GM12878 (cell line): ENCODE results near the gene RCOR1. TPM values are rescaled to one million over a fixed set of nuclear protein-coding genes. Genes with fewer than 3 reads are reported as not detected.

ENCODE experiments used
- ATAC-seq: fragments of 200-7000 bp; cut with Tn5 transposase; 3 replicates; pipeline ENCODE4 v1.9.1; 2020; ENCODE audit warnings: mild to moderate bottlenecking, moderate library complexity
- BruUV-seq: library from RNA; stranded (reverse); fragments of 400-500 nt; replicated peaks from 2 replicates; lab custom pipeline; 2021; lab: Mats Ljungman, UMichigan
- CTCF ChIA-PET: fragments of 300-600 bp; sonication (Branson Sonifier 250); formaldehyde crosslinking; extraction: SDS; loops from one replicate; lab custom pipeline; 2021; ENCODE audit warnings: inconsistent platforms; lab: Yijun Ruan, JAX
- POLR2A ChIA-PET: fragments of 350-600 bp; formaldehyde crosslinking; extraction: SDS; loops from one replicate; lab custom pipeline; 2021; ENCODE audit warnings: inconsistent platforms; lab: Charles Lee
- RAD21 ChIA-PET: fragments of 300-600 bp; sonication (Branson Sonifier 250); formaldehyde crosslinking; loops from one replicate; lab custom pipeline; 2023; ENCODE audit warnings: antibody characterized with exemption; ENCODE audit not compliant: unreplicated experiment; lab: Charles Lee
- SMC1A ChIA-PET: fragments of 300-600 bp; sonication (Branson Sonifier 250); formaldehyde crosslinking; loops from one replicate; lab custom pipeline; 2023; ENCODE audit not compliant: unreplicated experiment, uncharacterized antibody; lab: Charles Lee
- DNase-seq: peaks from one replicate; pipeline ENCODE4 v3.0.0-alpha.2; 2011; ENCODE audit warnings: low read depth, low spot score
- FAIRE-seq: peaks from 3 replicates; lab custom pipeline; 2011; peaks lifted over from hg19 to GRCh38; lab: Jason Lieb, UNC
- H2AFZ ChIP-seq: 2 replicates; pipeline ENCODE4 v1.6.0; 2011; ENCODE audit warnings: low read depth, low read length, control low read depth; ENCODE audit not compliant: control insufficient read depth
- H3K27ac ChIP-seq: 2 replicates; pipeline ENCODE4 v1.5.1; 2011; ENCODE audit warnings: control low read depth; ENCODE audit not compliant: control insufficient read depth, insufficient read depth
- H3K27me3 ChIP-seq, 2 experiments: replicated peaks in 1 of 2; 2 replicates each; pipeline versions ENCODE4 v1.6.0 to v1.6.1; 2011; ENCODE audit warnings: low read length in 1 of 2; ENCODE audit not compliant: control insufficient read depth in 2 of 2, insufficient read depth in 2 of 2
- H3K36me3 ChIP-seq, 2 experiments: 2 replicates each; pipeline ENCODE4 v1.5.1; 2011; ENCODE audit warnings: low read length in 1 of 2; ENCODE audit not compliant: control insufficient read depth in 2 of 2, insufficient read depth in 2 of 2
- H3K4me1 ChIP-seq: 2 replicates; pipeline ENCODE4 v1.6.1; 2011; ENCODE audit warnings: mild to moderate bottlenecking, low read length, moderate library complexity, mixed read lengths; ENCODE audit not compliant: control insufficient read depth, insufficient read depth
- H3K4me2 ChIP-seq: 2 replicates; pipeline ENCODE4 v1.6.0; 2011; ENCODE audit warnings: control low read depth; ENCODE audit not compliant: control insufficient read depth, insufficient read depth
- H3K4me3 ChIP-seq: fragments of 200-600 bp; sonication (generic); 2 replicates; pipeline ENCODE4 v1.5.1; 2016
- H3K79me2 ChIP-seq: 2 replicates; pipeline ENCODE4 v1.6.0; 2011; ENCODE audit warnings: low read length; ENCODE audit not compliant: control insufficient read depth, insufficient read depth
- H3K9ac ChIP-seq: 2 replicates; pipeline ENCODE4 v1.8.0; 2011; ENCODE audit warnings: low read length, control low read depth, mixed read lengths; ENCODE audit not compliant: control insufficient read depth, insufficient read depth
- H3K9me3 ChIP-seq: replicated peaks from 3 replicates; pipeline ENCODE4 v1.5.1; 2011; ENCODE audit warnings: mild to moderate bottlenecking, low read length; ENCODE audit not compliant: control insufficient read depth, insufficient read depth
- H4K20me1 ChIP-seq: 2 replicates; pipeline ENCODE4 v1.6.0; 2011; ENCODE audit not compliant: control insufficient read depth, insufficient read depth
- ATF7 ChIP-seq: fragments of 450-650 bp; IDR thresholded peaks from 2 replicates; pipeline ENCODE4 v1.6.1; 2016; ENCODE audit warnings: low read depth, mild to moderate bottlenecking
- BACH1 ChIP-seq: fragments of 450-650 bp; IDR thresholded peaks from 2 replicates; pipeline ENCODE4 v1.6.1; 2017; ENCODE audit warnings: mild to moderate bottlenecking, borderline replicate concordance
- CHD4 ChIP-seq: fragments of 200-600 bp; sonication (generic); IDR thresholded peaks from 2 replicates; pipeline ENCODE4 v1.6.1; 2016; ENCODE audit warnings: mild to moderate bottlenecking
- MXI1 ChIP-seq: fragments of 150-350 bp; IDR thresholded peaks from 2 replicates; pipeline ENCODE4 v1.6.1; 2011; ENCODE audit warnings: low read depth, mild to moderate bottlenecking, inconsistent platforms, low read length, improper control_type of control experiment
- PKNOX1 ChIP-seq: fragments of 450-650 bp; IDR thresholded peaks from 2 replicates; pipeline ENCODE4 v1.6.1; 2016; ENCODE audit warnings: mild to moderate bottlenecking
- WGBS: methylation state at CpG from one replicate; pipeline ENCODE4 v1.1.6; 2016; ENCODE audit warnings: low lambda C conversion rate; ENCODE audit not compliant: insufficient replicate concordance, insufficient coverage; ENCODE audit errors: missing lambda C conversion rate; 5-methylcytosine and 5-hydroxymethylcytosine counted together
- in situ Hi-C: fragments of 300-500 bp; cut with MboI; formaldehyde crosslinking; loops from 9 replicates; pipeline ENCODE4 v1.14.3; 2018; ENCODE audit warnings: mixed read lengths
- intact Hi-C: fragments of 100-400 bp; cut with micrococcal nuclease; formaldehyde crosslinking; loops from one replicate; pipeline ENCODE4 v1.14.2; 2022; ENCODE audit not compliant: unreplicated experiment
- polyA plus RNA-seq, 11 experiments: library from polyadenylated mRNA; depleted of rRNA in 4 of 11; unstranded in 6 of 11; stranded (reverse) in 5 of 11; fragments of >200 nt; fragmentation: Nextera tagmentation in 4 of 11; fragmentation: Illumina TruSeq in 1 of 11; extraction: Ambion mirVana in 4 of 11; extraction: Trizol in 1 of 11; gene quantifications; 1 replicate in 1 of 11; 2 replicates in 10 of 11; pipeline versions ENCODE4 v1.2.1 to v1.2.3, GENCODE V29; 2011 to 2016; ENCODE audit warnings: inconsistent platforms in 2 of 11, missing spikeins in 2 of 11, low read depth in 1 of 11
- total RNA-seq, 4 experiments: library from RNA; depleted of rRNA in 3 of 4; stranded (reverse); fragments of >200 nt in 3 of 4; fragmentation: Illumina TruSeq in 1 of 4; extraction: Trizol in 1 of 4; gene quantifications; 2 replicates each; pipeline versions ENCODE4 v1.2.1 to v1.2.3, GENCODE V29; 2013 to 2021
- TF ChIP-seq, protein P1 (sequence below): fragments of 450-650 bp; IDR thresholded peaks from 2 replicates; pipeline ENCODE4 v1.6.1; 2017; ENCODE audit warnings: mild to moderate bottlenecking, moderate library complexity
- TF ChIP-seq, protein P2 (sequence below): IDR thresholded peaks from 2 replicates; pipeline ENCODE4 v1.6.1; 2011; ENCODE audit warnings: borderline replicate concordance, low read depth, mild to moderate bottlenecking, moderate library complexity, low read length; ENCODE audit not compliant: insufficient read depth, poor library complexity, severe bottlenecking

RCOR1 gene
- total and polyA plus RNA-seq, 10 of the 15 experiments (the other 5 are each of a cell fraction or from before 2014, with no cell fraction given), result 1.6 to 12.2 (median 4.4) TPM

- H3K4me1 ChIP-seq, result peaks cover 22% of the 10 kb centered on the region
- DNase-seq (no peak), ATAC-seq (no peak), FAIRE-seq (no peak)
- no peaks in the 10 kb centered on the region for H3K36me3 ChIP-seq
- H3K4me3 ChIP-seq, result no peak overlapping the region
- no peak overlapping the region for H3K9ac ChIP-seq
- WGBS, result 100% methylated on average over 1 of the region's 1 CpG
- H2AFZ ChIP-seq, result no peak overlapping the region
- no peaks in the 10 kb centered on the region for H3K9me3 ChIP-seq
- BruUV-seq, result no TSS peak
- SMC1A ChIA-PET, result no interaction called here
- no peaks in the 10 kb centered on the region for H3K27me3 ChIP-seq
- no peaks in the 10 kb centered on the region; the same call in 1 of the 2 replicates for H4K20me1 ChIP-seq
- no peak overlapping the region for H3K27ac ChIP-seq
- CTCF ChIA-PET, result no interaction called here
- no peak overlapping the region for H3K4me2 ChIP-seq
- intact Hi-C loops (no loop called here), in situ Hi-C loops (no loop called here)
- TF ChIP-seq ATF7 (no peak), PKNOX1 (peak; percentile 24; the same call in 1 of the 2 replicates)
- H3K79me2 ChIP-seq, result peaks cover 39% of the 10 kb centered on the region
- POLR2A ChIA-PET, result no interaction called here
- RAD21 ChIA-PET, result no interaction called here
Observed at GRCh38 chr14:102601378-102601925, 9.0 kb downstream of the RCOR1 start.

- POLR2A ChIA-PET, result interaction anchor here (0.6 to 1.7 kb wide), 2 partner anchors 8 to 139 kb away, joined by 5 to 10 read pairs; no protein-coding TSS in a partner anchor
- H4K20me1 ChIP-seq, result no peaks in the 10 kb centered on the region; the same call in 1 of the 2 replicates
- H2AFZ ChIP-seq, result no peak overlapping the region
- RAD21 ChIA-PET, result interaction anchor here (0.6 to 1.2 kb wide), 3 partner anchors 8 to 84 kb away, joined by 3 to 4 read pairs (median 4); no protein-coding TSS in a partner anchor
- CTCF ChIA-PET, result interaction anchor here (0.7 to 2.7 kb wide), 3 partner anchors 8 to 52 kb away, joined by 3 to 22 read pairs (median 4); no protein-coding TSS in a partner anchor
- no peak overlapping the region for H3K4me3 ChIP-seq
- H3K27me3 ChIP-seq, result no peaks in the 10 kb centered on the region
- no TSS peak for BruUV-seq
- H3K36me3 ChIP-seq, result no peaks in the 10 kb centered on the region
- no peak for FAIRE-seq
- H3K9ac ChIP-seq, result no peak overlapping the region
- no peak for DNase-seq
- intact Hi-C loops, result no loop called here
- in situ Hi-C loops, result no loop called here
- H3K79me2 ChIP-seq, result peaks cover 46% of the 10 kb centered on the region
- H3K4me2 ChIP-seq, result no peak overlapping the region
- ATAC-seq, result no peak
- SMC1A ChIA-PET, result interaction anchor here (0.6 to 2.8 kb wide), 4 partner anchors 8 to 226 kb away, joined by 3 to 14 read pairs (median 3); no protein-coding TSS in a partner anchor
- WGBS, result 74% methylated on average over 15 of the region's 16 CpGs
- H3K9me3 ChIP-seq, result no peaks in the 10 kb centered on the region
- no peak overlapping the region for H3K27ac ChIP-seq
- H3K4me1 ChIP-seq, result peaks cover 34% of the 10 kb centered on the region
- TF ChIP-seq BACH1, result no peak
- TF ChIP-seq MXI1, result no peak
- TF ChIP-seq CHD4, result no peak
- TF ChIP-seq, protein P1, sequence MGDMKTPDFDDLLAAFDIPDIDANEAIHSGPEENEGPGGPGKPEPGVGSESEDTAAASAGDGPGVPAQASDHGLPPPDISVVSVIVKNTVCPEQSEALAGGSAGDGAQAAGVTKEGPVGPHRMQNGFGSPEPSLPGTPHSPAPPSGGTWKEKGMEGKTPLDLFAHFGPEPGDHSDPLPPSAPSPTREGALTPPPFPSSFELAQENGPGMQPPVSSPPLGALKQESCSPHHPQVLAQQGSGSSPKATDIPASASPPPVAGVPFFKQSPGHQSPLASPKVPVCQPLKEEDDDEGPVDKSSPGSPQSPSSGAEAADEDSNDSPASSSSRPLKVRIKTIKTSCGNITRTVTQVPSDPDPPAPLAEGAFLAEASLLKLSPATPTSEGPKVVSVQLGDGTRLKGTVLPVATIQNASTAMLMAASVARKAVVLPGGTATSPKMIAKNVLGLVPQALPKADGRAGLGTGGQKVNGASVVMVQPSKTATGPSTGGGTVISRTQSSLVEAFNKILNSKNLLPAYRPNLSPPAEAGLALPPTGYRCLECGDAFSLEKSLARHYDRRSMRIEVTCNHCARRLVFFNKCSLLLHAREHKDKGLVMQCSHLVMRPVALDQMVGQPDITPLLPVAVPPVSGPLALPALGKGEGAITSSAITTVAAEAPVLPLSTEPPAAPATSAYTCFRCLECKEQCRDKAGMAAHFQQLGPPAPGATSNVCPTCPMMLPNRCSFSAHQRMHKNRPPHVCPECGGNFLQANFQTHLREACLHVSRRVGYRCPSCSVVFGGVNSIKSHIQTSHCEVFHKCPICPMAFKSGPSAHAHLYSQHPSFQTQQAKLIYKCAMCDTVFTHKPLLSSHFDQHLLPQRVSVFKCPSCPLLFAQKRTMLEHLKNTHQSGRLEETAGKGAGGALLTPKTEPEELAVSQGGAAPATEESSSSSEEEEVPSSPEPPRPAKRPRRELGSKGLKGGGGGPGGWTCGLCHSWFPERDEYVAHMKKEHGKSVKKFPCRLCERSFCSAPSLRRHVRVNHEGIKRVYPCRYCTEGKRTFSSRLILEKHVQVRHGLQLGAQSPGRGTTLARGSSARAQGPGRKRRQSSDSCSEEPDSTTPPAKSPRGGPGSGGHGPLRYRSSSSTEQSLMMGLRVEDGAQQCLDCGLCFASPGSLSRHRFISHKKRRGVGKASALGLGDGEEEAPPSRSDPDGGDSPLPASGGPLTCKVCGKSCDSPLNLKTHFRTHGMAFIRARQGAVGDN, result no peak
- TF ChIP-seq, protein P2, sequence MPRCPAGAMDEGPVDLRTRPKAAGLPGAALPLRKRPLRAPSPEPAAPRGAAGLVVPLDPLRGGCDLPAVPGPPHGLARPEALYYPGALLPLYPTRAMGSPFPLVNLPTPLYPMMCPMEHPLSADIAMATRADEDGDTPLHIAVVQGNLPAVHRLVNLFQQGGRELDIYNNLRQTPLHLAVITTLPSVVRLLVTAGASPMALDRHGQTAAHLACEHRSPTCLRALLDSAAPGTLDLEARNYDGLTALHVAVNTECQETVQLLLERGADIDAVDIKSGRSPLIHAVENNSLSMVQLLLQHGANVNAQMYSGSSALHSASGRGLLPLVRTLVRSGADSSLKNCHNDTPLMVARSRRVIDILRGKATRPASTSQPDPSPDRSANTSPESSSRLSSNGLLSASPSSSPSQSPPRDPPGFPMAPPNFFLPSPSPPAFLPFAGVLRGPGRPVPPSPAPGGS, result no peak
Observed at GRCh38 chr14:102602421-102603292, 10.2 kb downstream of the RCOR1 start.
